Thyroid gland (tissue), 4 donors: ENCODE data around the gene AKAP6. TPM values are rescaled to one million over a fixed set of nuclear protein-coding genes. Genes with fewer than 3 reads are reported as not detected.

ENCODE experiments used
- DNase-seq, 2 donors: peaks; one replicate each; pipeline ENCODE4 v3.0.0-alpha.2; 2019
- H3K27ac ChIP-seq, 3 donors: fragments of 200-600 bp; sonication (generic); 1 replicate in 2 of 3; 2 replicates in 1 of 3; pipeline ENCODE4 v1.5.1; 2016 to 2019; ENCODE audit warnings: mild to moderate bottlenecking in 1 of 3, moderate library complexity in 1 of 3
- H3K27me3 ChIP-seq: fragments of 200-600 bp; sonication (generic); one replicate; pipeline ENCODE4 v1.5.1; 2019
- H3K36me3 ChIP-seq, 2 donors: fragments of 200-600 bp; sonication (generic); one replicate each; pipeline ENCODE4 v1.5.1; 2016 to 2019
- H3K4me1 ChIP-seq, 2 donors: fragments of 200-600 bp; sonication (generic); one replicate each; pipeline ENCODE4 v1.5.1; 2017 to 2019
- H3K4me3 ChIP-seq, 3 donors: fragments of 200-600 bp; sonication (generic); replicated peaks in 1 of 3; 1 replicate in 2 of 3; 2 replicates in 1 of 3; pipeline ENCODE4 v1.5.1; 2016; ENCODE audit warnings: mild to moderate bottlenecking in 1 of 3
- H3K9me3 ChIP-seq: fragments of 200-600 bp; sonication (generic); one replicate; pipeline ENCODE4 v1.5.1; 2017
- CTCF ChIP-seq, 6 experiments: fragments of 200-600 bp in 3 of 6; fragments of 450-650 bp in 3 of 6; sonication (generic) in 3 of 6; IDR thresholded peaks; one replicate each; pipeline ENCODE4 v1.5.1; 2016 to 2019; ENCODE audit warnings: antibody characterized with exemption in 6 of 6, mild to moderate bottlenecking in 2 of 6, inconsistent platforms in 1 of 6, moderate library complexity in 1 of 6
- POLR2A ChIP-seq, 2 donors: fragments of 450-650 bp; IDR thresholded peaks; one replicate each; pipeline ENCODE4 v1.6.1; 2017; ENCODE audit warnings: antibody characterized with exemption in 2 of 2, mild to moderate bottlenecking in 2 of 2, moderate library complexity in 1 of 2
- WGBS, 2 donors: methylation state at CpG; one replicate each; pipeline ENCODE4 v1.1.5; 2017; 5-methylcytosine and 5-hydroxymethylcytosine counted together
- intact Hi-C: fragments of 100-400 bp; cut with DNase I; formaldehyde crosslinking; loops from one replicate; pipeline ENCODE4 v1.15.1; 2023
- total RNA-seq, 4 donors: library from RNA; depleted of rRNA; stranded (reverse); fragments of >200 nt; gene quantifications; one replicate each; pipeline ENCODE4 v1.2.3, GENCODE V29; 2016

Gene AKAP6
- total RNA-seq, 4 donors from 2014 or later, result 13.0 to 34.5 (median 22.7) TPM

- no peak overlapping the region for H3K27ac ChIP-seq
- no peaks in the 10 kb centered on the region for H3K36me3 ChIP-seq
- no peaks in the 10 kb centered on the region for H3K27me3 ChIP-seq
- DNase-seq, result no peak
- WGBS, 2 donors, result 87 to 91% methylated on average over 2 of the region's 2 CpGs
- no peak overlapping the region for H3K4me3 ChIP-seq
- TF ChIP-seq POLR2A (IDR thresholded peaks at IDR 0.05) (no peak), CTCF (IDR thresholded peaks at IDR 0.05) (no peak)
- no peaks in the 10 kb centered on the region for H3K4me1 ChIP-seq
- H3K9me3 ChIP-seq, result no peaks in the 10 kb centered on the region
- intact Hi-C loops, result no loop called here
Observed at GRCh38 chr14:32341947-32342846, 13.1 kb downstream of the AKAP6 start.

DNA sequence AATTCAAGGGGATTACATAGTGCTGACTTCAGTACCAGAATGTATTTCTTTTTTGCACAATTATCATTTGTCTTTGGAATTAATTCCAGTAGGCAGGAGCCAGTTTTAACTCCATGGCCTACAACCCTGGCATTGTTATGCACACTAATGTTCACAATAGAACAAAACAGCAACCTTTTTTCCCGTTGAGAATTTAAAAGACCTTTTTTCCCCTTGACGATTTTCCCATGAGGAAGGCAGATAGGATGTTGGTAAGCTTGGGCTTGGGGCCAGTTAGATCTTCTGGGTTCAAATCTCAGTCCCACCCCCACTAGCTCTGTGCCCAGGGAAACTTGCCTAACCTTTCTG, 13.7 kb downstream of the AKAP6 start:
- DNase-seq, result no peak
- H3K9me3 ChIP-seq, result no peaks in the 10 kb centered on the region
- H3K4me3 ChIP-seq, result no peak overlapping the region
- intact Hi-C loops, result no loop called here
- no peaks in the 10 kb centered on the region for H3K36me3 ChIP-seq
- 54 to 59% methylated on average over 2 of the region's 2 CpGs for WGBS, 2 donors
- no peak overlapping the region for H3K27ac ChIP-seq
- no peaks in the 10 kb centered on the region for H3K4me1 ChIP-seq
- H3K27me3 ChIP-seq, result no peaks in the 10 kb centered on the region
- no peak for TF ChIP-seq CTCF (IDR thresholded peaks at IDR 0.05)
- TF ChIP-seq POLR2A (IDR thresholded peaks at IDR 0.05), result no peak

- no peaks in the 10 kb centered on the region for H3K36me3 ChIP-seq
- 96% methylated on average over 2 of the region's 2 CpGs for WGBS, 2 donors
- H3K4me3 ChIP-seq, result no peak overlapping the region
- DNase-seq, result no peak
- H3K9me3 ChIP-seq, result no peaks in the 10 kb centered on the region
- TF ChIP-seq CTCF (IDR thresholded peaks at IDR 0.05) (no peak), POLR2A (IDR thresholded peaks at IDR 0.05) (no peak)
- no peaks in the 10 kb centered on the region for H3K27me3 ChIP-seq
- intact Hi-C loops, result no loop called here
- H3K27ac ChIP-seq, result no peak overlapping the region
- no peaks in the 10 kb centered on the region for H3K4me1 ChIP-seq
Observed at GRCh38 chr14:32343926-32344430, 14.9 kb downstream of the AKAP6 start.

DNA sequence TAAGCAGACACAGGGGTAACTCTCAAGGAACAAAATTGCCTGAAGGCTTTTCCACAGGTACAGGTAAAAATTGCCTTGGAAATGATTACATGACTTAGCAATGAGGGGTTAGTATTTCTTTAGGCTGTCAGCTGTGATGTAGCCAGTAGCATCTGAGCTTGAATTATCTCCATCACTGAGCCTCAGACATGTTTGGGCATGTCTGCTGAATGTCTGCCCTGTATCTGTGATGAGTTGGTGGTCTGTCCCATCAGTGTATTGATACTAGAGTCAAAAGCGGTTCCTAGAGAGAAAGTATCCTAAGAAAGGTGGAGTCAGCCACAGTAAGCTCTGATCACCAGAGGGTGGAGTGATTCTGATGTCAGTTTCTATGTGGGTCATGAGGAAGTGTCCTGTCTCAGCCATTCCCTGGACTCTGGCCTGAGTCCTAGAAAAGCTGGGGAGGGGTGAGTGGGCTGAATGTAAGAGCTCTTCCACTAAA, 16.3 kb downstream of the AKAP6 start:
- TF ChIP-seq POLR2A (IDR thresholded peaks at IDR 0.05) (no peak), CTCF (IDR thresholded peaks at IDR 0.05) (no peak)
- no peak overlapping the region for H3K4me3 ChIP-seq
- H3K27me3 ChIP-seq, result no peaks in the 10 kb centered on the region
- intact Hi-C loops, result no loop called here
- H3K9me3 ChIP-seq, result no peaks in the 10 kb centered on the region
- 83 to 94% methylated on average over 1 of the region's 1 CpG for WGBS, 2 donors
- H3K27ac ChIP-seq, result no peak overlapping the region
- H3K4me1 ChIP-seq, result no peaks in the 10 kb centered on the region
- DNase-seq, result no peak
- H3K36me3 ChIP-seq, result no peaks in the 10 kb centered on the region

- H3K27me3 ChIP-seq, result no peaks in the 10 kb centered on the region
- WGBS, 2 donors, result 95 to 96% methylated on average over 4 of the region's 4 CpGs
Observed at GRCh38 chr14:32349322-32349721, 20.2 kb downstream of the AKAP6 start.

More at GRCh38 chr14:32349322-32349721, 20.2 kb downstream of the AKAP6 start:
- Histone ChIP-seq H3K4me1 (peaks cover 0 to under 1% of the 10 kb centered on the region in 2 donors), H3K4me3 (no peak overlapping the region), H3K27ac (no peak overlapping the region), H3K9me3 (no peaks in the 10 kb centered on the region), H3K36me3 (no peaks in the 10 kb centered on the region)
- no peak for DNase-seq
- TF ChIP-seq CTCF (IDR thresholded peaks at IDR 0.05), result no peak
- no peak for TF ChIP-seq POLR2A (IDR thresholded peaks at IDR 0.05)
- intact Hi-C loops, result no loop called here
